CD4-positive, alpha-beta T cell (primary cell): ENCODE measurements around the gene GGNBP2. TPM values are rescaled to one million over a fixed set of nuclear protein-coding genes. Genes with fewer than 3 reads are reported as not detected.

Experiments used
- ATAC-seq: fragments of 200-7000 bp; cut with Tn5 transposase; one replicate; pipeline ENCODE4 v1.10.0; 2022; ENCODE audit warnings: mild to moderate bottlenecking; ENCODE audit not compliant: poor library complexity
- CTCF ChIA-PET: fragments of 350-600 bp; sonication (Branson Sonifier 250); formaldehyde crosslinking; loops from one replicate; lab custom pipeline; 2021; ENCODE audit warnings: antibody characterized with exemption, inconsistent platforms; lab: Charles Lee
- POLR2A ChIA-PET: fragments of 350-600 bp; sonication (Branson Sonifier 250); formaldehyde crosslinking; loops from one replicate; lab custom pipeline; 2021; ENCODE audit warnings: antibody characterized with exemption, inconsistent platforms; lab: Charles Lee
- DNase-seq, 14 experiments: peaks; one replicate each; pipeline ENCODE4 v3.0.0-alpha.2; 2013 to 2020; ENCODE audit warnings: mixed read lengths in 2 of 14
- H3K27ac ChIP-seq, 2 donors: one replicate each; pipeline versions ENCODE4 v1.5.1 to v1.7.0; 2013; ENCODE audit warnings: low read length in 2 of 2, low read depth in 1 of 2, mild to moderate bottlenecking in 1 of 2
- H3K27me3 ChIP-seq, 2 experiments: 1 replicate in 1 of 2; 2 replicates in 1 of 2; pipeline versions ENCODE4 v1.6.1 to v1.7.0; 2013; ENCODE audit warnings: low read length in 2 of 2, control low read depth in 1 of 2, mild to moderate bottlenecking in 1 of 2, moderate library complexity in 1 of 2; ENCODE audit not compliant: insufficient read depth in 2 of 2, control insufficient read depth in 1 of 2
- H3K36me3 ChIP-seq: one replicate; pipeline ENCODE4 v1.6.1; 2013; ENCODE audit warnings: low read length, control low read depth; ENCODE audit not compliant: insufficient read depth
- H3K4me1 ChIP-seq: one replicate; pipeline ENCODE4 v1.6.1; 2013; ENCODE audit warnings: low read length, control low read depth; ENCODE audit not compliant: insufficient read depth
- H3K4me3 ChIP-seq: one replicate; pipeline ENCODE4 v1.5.1; 2013; ENCODE audit warnings: mild to moderate bottlenecking, low read length, moderate library complexity
- H3K9me3 ChIP-seq, 2 experiments: 1 replicate in 1 of 2; 2 replicates in 1 of 2; pipeline versions ENCODE4 v1.6.1 to v1.7.0; 2013; ENCODE audit warnings: low read length in 2 of 2, mild to moderate bottlenecking in 2 of 2, control low read depth in 1 of 2, moderate library complexity in 1 of 2; ENCODE audit not compliant: control insufficient read depth in 1 of 2, insufficient read depth in 1 of 2
- H3K27ac Mint-ChIP-seq: one replicate; pipeline ENCODE4 v1.8.0; 2020; ENCODE audit warnings: mixed read lengths
- H3K27me3 Mint-ChIP-seq: one replicate; pipeline ENCODE4 v1.8.0; 2021; ENCODE audit warnings: mixed read lengths
- H3K36me3 Mint-ChIP-seq: one replicate; pipeline ENCODE4 v1.8.0; 2021; ENCODE audit warnings: low read depth, mixed read lengths
- H3K4me1 Mint-ChIP-seq: one replicate; pipeline ENCODE4 v1.8.0; 2021; ENCODE audit warnings: low read depth, mixed read lengths
- H3K4me3 Mint-ChIP-seq: one replicate; pipeline ENCODE4 v1.8.0; 2020; ENCODE audit warnings: mild to moderate bottlenecking, mixed read lengths
- H3K9me3 Mint-ChIP-seq: one replicate; pipeline ENCODE4 v1.8.0; 2020; ENCODE audit warnings: mixed read lengths
- CTCF ChIP-seq: fragments of 200-600 bp; IDR thresholded peaks from one replicate; pipeline ENCODE4 v1.8.0; 2022; ENCODE audit warnings: antibody characterized with exemption, mild to moderate bottlenecking
- intact Hi-C, 2 experiments: fragments of 100-400 bp; cut with DNase I in 1 of 2; cut with micrococcal nuclease in 1 of 2; formaldehyde crosslinking; loops; one replicate each; pipeline versions ENCODE4 v1.15.1 to v1.9.0; 2023 to 2025; cut with DNase I, micrococcal nuclease
- total RNA-seq, 174 experiments: library from RNA in 2 of 174; stranded (reverse) in 2 of 174; gene quantifications; one replicate each; pipeline ENCODE4 v1.2.3 and lab custom pipeline; 2021 to 2026

Gene GGNBP2
- total RNA-seq, 2 experiments from 2014 or later, result 216 to 228 TPM

DNA sequence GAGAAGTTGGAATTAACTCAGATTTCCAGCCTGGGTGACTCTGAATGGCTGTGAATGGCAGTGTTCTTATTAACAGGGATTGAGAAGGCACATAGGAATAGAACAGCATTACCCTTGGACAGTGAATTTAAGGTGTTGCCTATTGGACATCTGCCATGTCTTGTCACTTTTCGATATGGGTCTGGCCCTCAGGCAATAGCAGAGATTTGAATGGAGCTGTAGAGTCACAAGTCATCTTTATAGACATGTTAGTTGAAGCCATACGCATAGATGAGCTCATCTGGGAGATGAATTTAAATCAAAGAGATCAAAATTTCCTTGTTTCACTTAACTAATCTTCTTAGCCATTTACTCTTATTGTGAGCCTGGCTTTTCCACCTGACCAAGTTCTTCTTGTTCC is 32.1 kb downstream of the GGNBP2 start:
- peaks cover 74% of the 10 kb centered on the region for H3K36me3 ChIP-seq
- no peak for ATAC-seq
- H3K36me3 Mint-ChIP-seq, result peaks cover 82% of the 10 kb centered on the region
- H3K4me1 ChIP-seq, result peaks cover 3% of the 10 kb centered on the region
- ChIA-PET POLR2A (interaction anchor here (0.6 kb wide), 1 partner anchor 100 kb away, joined by 3 read pairs; no protein-coding TSS in a partner anchor), CTCF (no interaction called here)
- H3K27ac ChIP-seq, result no peak overlapping the region
- H3K4me3 ChIP-seq, result no peak overlapping the region
- intact Hi-C loops, result no loop called here
- no peak overlapping the region for H3K4me3 Mint-ChIP-seq
- no peaks in the 10 kb centered on the region for H3K9me3 Mint-ChIP-seq
- peaks cover 34% of the 10 kb centered on the region for H3K4me1 Mint-ChIP-seq
- TF ChIP-seq CTCF, result no peak
- no peaks in the 10 kb centered on the region for H3K9me3 ChIP-seq
- no peaks in the 10 kb centered on the region for H3K27me3 ChIP-seq
- DNase-seq, result no peak
- H3K27me3 Mint-ChIP-seq, result no peaks in the 10 kb centered on the region
- no peak overlapping the region for H3K27ac Mint-ChIP-seq

GRCh38 chr17:36578671-36579070 is 34.0 kb downstream of the GGNBP2 start:
- no peaks in the 10 kb centered on the region for H3K27me3 Mint-ChIP-seq
- H3K27ac Mint-ChIP-seq, result no peak overlapping the region
- no peak overlapping the region for H3K4me3 Mint-ChIP-seq
- no peaks in the 10 kb centered on the region for H3K9me3 Mint-ChIP-seq
- Histone ChIP-seq H3K27me3 (no peaks in the 10 kb centered on the region), H3K27ac (no peak overlapping the region), H3K9me3 (no peaks in the 10 kb centered on the region), H3K4me1 (peaks cover 3% of the 10 kb centered on the region), H3K4me3 (no peak overlapping the region), H3K36me3 (peaks cover 74% of the 10 kb centered on the region)
- ATAC-seq (no peak), DNase-seq (no peak)
- no peak for TF ChIP-seq CTCF
- peaks cover 78% of the 10 kb centered on the region for H3K36me3 Mint-ChIP-seq
- H3K4me1 Mint-ChIP-seq, result peaks cover 20% of the 10 kb centered on the region
- POLR2A ChIA-PET, result no interaction called here
- intact Hi-C loops, result no loop called here
- CTCF ChIA-PET, result interaction anchor here (1.2 kb wide), 1 partner anchor 33 kb away, joined by 4 read pairs; no protein-coding TSS in a partner anchor

DNA sequence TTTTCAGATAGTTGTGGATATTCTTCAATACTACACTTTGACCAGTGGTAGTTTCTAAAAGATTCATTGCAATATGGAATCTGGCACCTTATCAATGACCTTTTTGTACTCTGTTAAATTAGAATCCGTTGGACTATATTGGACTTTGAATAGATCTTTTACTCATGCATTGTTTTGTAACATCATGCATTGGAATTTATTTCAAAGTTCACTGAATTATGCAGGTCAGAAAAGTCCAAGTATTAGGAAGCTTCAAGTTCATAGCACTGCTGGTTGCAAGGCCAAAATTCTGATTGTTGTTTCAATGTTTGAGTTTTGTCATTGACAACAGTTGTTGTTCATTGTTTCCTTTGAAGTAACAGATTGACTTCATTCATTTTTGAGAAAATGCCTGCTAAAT is 39.1 kb downstream of the GGNBP2 start:
- Mint-ChIP-seq H3K27ac (no peak overlapping the region), H3K4me3 (no peak overlapping the region), H3K27me3 (no peaks in the 10 kb centered on the region), H3K9me3 (no peaks in the 10 kb centered on the region), H3K4me1 (peaks cover 4% of the 10 kb centered on the region), H3K36me3 (peaks cover 88% of the 10 kb centered on the region)
- ChIA-PET CTCF (no interaction called here), POLR2A (interaction anchor here (0.6 kb wide), 1 partner anchor 78 kb away, joined by 3 read pairs; no protein-coding TSS in a partner anchor)
- TF ChIP-seq CTCF, result no peak
- Histone ChIP-seq H3K27ac (no peak overlapping the region), H3K4me1 (no peaks in the 10 kb centered on the region), H3K4me3 (no peak overlapping the region), H3K27me3 (no peaks in the 10 kb centered on the region), H3K36me3 (peaks cover 91% of the 10 kb centered on the region), H3K9me3 (no peaks in the 10 kb centered on the region)
- DNase-seq, result no peak
- intact Hi-C loops, result no loop called here
- ATAC-seq, result no peak
